Measurements from ENCODE around the gene SPATA1. TPM values are rescaled to one million over a fixed set of nuclear protein-coding genes. Genes with fewer than 3 reads are reported as not detected.
A peak's percentile ranks its signal among the peaks of the same experiment; 100 is the strongest.

SPATA1 gene
- total and polyA plus RNA-seq, 2 of the 13 experiments (the other 11 are each of a cell fraction or from before 2014, with no cell fraction given), result 0.70 to 1.4 TPM

DNA sequence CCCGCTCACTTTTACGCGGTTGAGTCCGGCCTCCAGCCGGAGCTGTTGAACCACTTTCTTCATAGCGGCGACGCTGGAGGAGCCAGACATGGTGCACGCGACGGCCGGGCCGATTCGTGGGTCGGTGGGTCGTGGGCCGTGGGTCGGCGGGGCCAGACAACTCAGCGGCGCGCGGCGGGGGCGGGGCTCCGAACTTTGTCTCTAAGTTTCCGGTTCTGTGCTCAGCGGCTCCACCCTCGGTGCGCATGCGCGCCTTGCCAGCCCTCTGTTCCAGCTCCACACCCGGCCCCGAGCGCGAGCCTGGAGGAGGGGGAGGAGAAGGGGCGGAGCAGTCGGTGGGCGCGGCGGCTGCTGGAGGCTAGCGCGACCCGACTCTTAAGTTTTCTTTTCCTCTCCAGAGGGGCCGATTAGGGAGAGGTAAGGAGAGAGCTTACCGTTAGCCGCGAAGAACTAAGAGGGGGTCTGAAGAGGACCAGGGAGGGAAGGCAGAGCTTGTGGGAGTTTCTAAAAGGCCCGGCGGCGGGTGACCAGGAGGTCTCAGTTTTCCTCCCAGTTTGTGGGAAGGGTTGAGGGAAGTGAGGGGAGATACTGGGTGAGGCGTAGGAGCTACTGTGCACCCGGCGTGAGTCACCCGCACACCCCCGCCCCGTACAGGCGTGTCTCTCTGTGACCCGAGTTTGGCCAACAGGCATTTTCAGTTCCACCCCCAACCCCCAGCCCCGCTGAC lies at the start of gene SPATA1, which contains the start of gene GNG5 (continued):
- TF ChIP-seq, protein P1, sequence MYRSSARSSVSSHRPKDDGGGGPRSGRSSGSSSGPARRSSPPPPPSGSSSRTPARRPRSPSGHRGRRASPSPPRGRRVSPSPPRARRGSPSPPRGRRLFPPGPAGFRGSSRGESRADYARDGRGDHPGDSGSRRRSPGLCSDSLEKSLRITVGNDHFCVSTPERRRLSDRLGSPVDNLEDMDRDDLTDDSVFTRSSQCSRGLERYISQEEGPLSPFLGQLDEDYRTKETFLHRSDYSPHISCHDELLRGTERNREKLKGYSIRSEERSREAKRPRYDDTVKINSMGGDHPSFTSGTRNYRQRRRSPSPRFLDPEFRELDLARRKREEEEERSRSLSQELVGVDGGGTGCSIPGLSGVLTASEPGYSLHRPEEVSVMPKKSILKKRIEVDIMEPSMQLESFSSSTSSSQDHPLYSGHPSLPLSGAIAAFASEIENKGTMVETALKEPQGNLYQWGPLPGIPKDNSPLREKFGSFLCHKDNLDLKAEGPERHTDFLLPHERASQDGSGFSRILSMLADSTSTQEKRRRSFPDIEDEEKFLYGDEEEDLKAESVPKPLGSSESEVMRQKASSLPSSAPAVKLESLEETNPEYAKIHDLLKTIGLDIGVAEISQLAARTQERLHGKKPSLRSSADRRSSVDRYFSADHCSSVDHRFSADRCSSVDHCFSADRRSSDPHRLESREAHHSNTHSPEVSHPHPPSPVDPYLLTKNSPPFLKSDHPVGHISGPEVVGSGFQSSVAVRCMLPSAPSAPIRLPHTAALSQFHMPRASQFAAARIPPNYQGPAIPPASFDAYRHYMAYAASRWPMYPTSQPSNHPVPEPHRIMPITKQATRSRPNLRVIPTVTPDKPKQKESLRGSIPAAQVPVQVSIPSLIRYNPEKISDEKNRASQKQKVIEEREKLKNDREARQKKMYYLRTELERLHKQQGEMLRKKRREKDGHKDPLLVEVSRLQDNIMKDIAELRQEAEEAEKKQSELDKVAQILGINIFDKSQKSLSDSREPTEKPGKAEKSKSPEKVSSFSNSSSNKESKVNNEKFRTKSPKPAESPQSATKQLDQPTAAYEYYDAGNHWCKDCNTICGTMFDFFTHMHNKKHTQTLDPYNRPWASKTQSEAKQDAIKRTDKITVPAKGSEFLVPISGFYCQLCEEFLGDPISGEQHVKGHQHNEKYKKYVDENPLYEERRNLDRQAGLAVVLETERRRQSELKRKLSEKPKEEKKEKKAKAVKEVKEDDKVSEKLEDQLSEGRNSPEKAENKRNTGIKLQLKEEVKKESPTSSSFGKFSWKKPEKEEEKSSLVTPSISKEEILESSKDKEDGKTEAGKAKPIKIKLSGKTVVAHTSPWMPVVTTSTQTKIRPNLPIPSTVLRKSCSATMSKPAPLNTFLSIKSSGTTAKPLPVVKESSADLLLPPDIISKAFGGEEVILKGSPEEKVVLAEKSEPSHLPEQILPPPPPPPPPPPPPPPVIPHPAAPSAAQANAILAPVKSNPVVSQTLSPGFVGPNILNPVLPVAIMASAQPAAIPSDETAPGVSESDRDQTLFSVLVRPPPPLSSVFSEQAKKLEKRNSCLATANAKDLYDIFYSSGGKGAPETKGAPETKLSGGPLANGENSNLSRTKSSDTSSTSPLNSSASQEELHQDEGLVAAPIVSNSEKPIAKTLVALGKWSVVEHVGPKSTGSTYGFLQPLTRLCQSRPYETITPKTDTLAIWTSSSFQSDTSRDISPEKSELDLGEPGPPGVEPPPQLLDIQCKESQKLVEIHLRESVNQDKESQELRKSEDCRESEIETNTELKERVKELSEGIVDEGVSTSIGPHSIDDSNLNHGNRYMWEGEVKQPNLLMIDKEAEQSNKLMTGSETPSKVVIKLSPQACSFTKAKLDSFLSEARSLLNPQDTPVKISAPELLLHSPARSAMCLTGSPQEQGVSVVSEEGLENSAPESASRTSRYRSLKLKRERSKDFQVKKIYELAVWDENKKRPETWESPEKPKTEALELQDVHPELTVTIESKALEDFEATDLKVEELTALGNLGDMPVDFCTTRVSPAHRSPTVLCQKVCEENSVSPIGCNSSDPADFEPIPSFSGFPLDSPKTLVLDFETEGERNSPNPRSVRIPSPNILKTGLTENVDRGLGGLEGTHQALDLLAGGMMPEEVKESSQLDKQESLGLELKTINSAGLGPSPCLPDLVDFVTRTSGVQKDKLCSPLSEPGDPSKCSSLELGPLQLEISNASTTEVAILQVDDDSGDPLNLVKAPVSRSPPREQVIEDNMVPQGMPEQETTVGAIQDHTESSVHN (CRISPR knock-in tag; IDR thresholded peaks at IDR 0.05), result no peak
- TF ChIP-seq ZNF17 (CRISPR knock-in tag; IDR thresholded peaks at IDR 0.05), result no peak
- TF ChIP-seq, protein P2, sequence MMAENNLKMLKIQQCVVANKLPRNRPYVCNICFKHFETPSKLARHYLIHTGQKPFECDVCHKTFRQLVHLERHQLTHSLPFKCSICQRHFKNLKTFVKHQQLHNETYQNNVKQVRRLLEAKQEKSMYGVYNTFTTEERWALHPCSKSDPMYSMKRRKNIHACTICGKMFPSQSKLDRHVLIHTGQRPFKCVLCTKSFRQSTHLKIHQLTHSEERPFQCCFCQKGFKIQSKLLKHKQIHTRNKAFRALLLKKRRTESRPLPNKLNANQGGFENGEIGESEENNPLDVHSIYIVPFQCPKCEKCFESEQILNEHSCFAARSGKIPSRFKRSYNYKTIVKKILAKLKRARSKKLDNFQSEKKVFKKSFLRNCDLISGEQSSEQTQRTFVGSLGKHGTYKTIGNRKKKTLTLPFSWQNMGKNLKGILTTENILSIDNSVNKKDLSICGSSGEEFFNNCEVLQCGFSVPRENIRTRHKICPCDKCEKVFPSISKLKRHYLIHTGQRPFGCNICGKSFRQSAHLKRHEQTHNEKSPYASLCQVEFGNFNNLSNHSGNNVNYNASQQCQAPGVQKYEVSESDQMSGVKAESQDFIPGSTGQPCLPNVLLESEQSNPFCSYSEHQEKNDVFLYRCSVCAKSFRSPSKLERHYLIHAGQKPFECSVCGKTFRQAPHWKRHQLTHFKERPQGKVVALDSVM (CRISPR knock-in tag; IDR thresholded peaks at IDR 0.05), result 0 out of 2 replicates have a peak, but pooled peaks have one; percentile 32
- TF ChIP-seq MZF1 (CRISPR knock-in tag; IDR thresholded peaks at IDR 0.05; ENCODE audit: borderline replicate concordance), result no peak
- TF ChIP-seq SRF (IDR thresholded peaks at IDR 0.05; ENCODE audit: low read depth, low read length), result no peak
- TF ChIP-seq MAZ (IDR thresholded peaks at IDR 0.05; ENCODE audit: borderline replicate concordance, low read depth, low read length), result peak; percentile 67; the same call in 1 of the 2 replicates
- TF ChIP-seq MAZ (CRISPR knock-in tag; IDR thresholded peaks at IDR 0.05; ENCODE audit: low read depth), result peak; percentile 58; the same call in 1 of the 2 replicates
- TF ChIP-seq ZNF772 (CRISPR knock-in tag; IDR thresholded peaks at IDR 0.05), result 0 out of 2 replicates have a peak, but pooled peaks have one; percentile 39
- no peak for TF ChIP-seq FOXP1 (IDR thresholded peaks at IDR 0.05)
- TF ChIP-seq FOXP1 (CRISPR knock-in tag; IDR thresholded peaks at IDR 0.05), result peak; percentile 13; the same call in 1 of the 2 replicates
- peak; percentile 36; the same call in 1 of the 2 replicates for TF ChIP-seq POGZ (CRISPR knock-in tag; IDR thresholded peaks at IDR 0.05)
- peak; percentile 56; the same call in 1 of the 2 replicates for TF ChIP-seq KDM5A (IDR thresholded peaks at IDR 0.05; ENCODE audit: borderline replicate concordance, low read length)
- no peak for TF ChIP-seq MEIS1 (CRISPR knock-in tag; IDR thresholded peaks at IDR 0.05; ENCODE audit: borderline replicate concordance)
- peak; percentile 53 for TF ChIP-seq SKI (IDR thresholded peaks at IDR 0.05; ENCODE audit: partially characterized antibody)
- peak; percentile 66 for TF ChIP-seq KDM5B (CRISPR knock-in tag; IDR thresholded peaks at IDR 0.05; ENCODE audit: borderline replicate concordance)
- TF ChIP-seq ERF (CRISPR knock-in tag; IDR thresholded peaks at IDR 0.05), result peak; percentile 11; the same call in 1 of the 2 replicates
- 0 out of 2 replicates have a peak, but pooled peaks have one; percentile 50 for TF ChIP-seq IRX3 (CRISPR knock-in tag; IDR thresholded peaks at IDR 0.05; ENCODE audit: borderline replicate concordance, low read depth)
